ENCODE data around the gene TMEM109. TPM values are rescaled to one million over a fixed set of nuclear protein-coding genes. Genes with fewer than 3 reads are reported as not detected.

TMEM109 gene
- total RNA-seq, 4 donors from 2014 or later: 61.9 to 105 (median 96.0) TPM

- Histone ChIP-seq H3K27me3 (no peaks in the 10 kb centered on the region), H3K27ac (no peak overlapping the region), H3K9me3 (no peaks in the 10 kb centered on the region), H3K4me3 (replicated peaks in 1 of 3) (no peak overlapping the region), H3K4me1 (no peaks in the 10 kb centered on the region), H3K36me3 (peaks cover 75 to 87% of the 10 kb centered on the region in 2 donors)
- DNase-seq: no peak
- TF ChIP-seq POLR2A (IDR thresholded peaks at IDR 0.05): no peak
- TF ChIP-seq, protein P1, sequence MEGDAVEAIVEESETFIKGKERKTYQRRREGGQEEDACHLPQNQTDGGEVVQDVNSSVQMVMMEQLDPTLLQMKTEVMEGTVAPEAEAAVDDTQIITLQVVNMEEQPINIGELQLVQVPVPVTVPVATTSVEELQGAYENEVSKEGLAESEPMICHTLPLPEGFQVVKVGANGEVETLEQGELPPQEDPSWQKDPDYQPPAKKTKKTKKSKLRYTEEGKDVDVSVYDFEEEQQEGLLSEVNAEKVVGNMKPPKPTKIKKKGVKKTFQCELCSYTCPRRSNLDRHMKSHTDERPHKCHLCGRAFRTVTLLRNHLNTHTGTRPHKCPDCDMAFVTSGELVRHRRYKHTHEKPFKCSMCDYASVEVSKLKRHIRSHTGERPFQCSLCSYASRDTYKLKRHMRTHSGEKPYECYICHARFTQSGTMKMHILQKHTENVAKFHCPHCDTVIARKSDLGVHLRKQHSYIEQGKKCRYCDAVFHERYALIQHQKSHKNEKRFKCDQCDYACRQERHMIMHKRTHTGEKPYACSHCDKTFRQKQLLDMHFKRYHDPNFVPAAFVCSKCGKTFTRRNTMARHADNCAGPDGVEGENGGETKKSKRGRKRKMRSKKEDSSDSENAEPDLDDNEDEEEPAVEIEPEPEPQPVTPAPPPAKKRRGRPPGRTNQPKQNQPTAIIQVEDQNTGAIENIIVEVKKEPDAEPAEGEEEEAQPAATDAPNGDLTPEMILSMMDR (IDR thresholded peaks at IDR 0.05): no peak
- intact Hi-C loops (cut with DNase I): loop anchor here (5.0 kb wide), 1 partner anchor 70 kb away; no protein-coding TSS in a partner anchor
- WGBS, 2 donors: 90 to 97% methylated on average over 4 of the region's 4 CpGs
These were observed 16.5 kb upstream of the TMEM109 start for GRCh38 chr11:60897496-60897895.

DNA sequence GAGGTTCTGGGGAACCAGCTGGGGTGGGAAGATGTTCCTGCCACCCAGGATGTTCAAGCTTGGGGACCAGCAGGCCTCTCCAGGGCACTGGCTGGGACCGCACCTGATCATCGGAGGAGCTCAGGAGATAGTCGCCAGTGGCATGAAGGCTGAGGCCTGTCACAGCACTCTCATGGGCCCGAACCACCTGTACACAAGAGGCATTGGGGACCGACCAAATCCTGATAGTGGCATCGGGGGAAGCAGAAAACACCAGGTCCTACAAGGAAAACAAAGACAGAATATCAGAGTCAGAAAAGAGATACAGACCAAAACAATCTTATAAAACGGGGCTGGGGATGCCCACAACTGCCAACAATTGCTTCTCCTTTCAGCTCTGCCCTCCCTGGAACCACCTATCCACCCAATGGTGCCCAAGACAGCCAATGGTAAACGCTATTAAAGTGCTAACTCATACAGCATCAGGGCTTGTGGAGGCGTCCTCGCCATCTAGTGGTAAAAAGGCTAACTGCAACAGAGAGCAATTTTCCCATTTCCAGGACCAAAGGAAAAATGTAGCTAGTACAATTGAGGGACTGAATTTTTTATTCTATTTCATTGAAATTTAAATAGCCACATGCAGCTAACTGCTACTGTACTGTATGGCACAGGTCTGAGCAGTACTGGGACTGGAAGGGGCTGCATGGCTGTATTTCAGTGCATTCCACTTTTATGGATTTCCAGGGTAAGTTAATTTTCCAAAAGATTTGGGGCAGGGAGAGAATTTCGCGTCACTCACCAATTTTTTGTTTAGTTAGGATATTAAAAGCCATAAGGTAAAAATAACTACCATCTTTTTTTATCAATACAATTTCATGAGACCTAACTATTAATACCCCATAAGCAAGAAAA lies 14.7 kb upstream of the TMEM109 start:
- Histone ChIP-seq H3K27me3 (no peaks in the 10 kb centered on the region), H3K9me3 (no peaks in the 10 kb centered on the region), H3K27ac (no peak overlapping the region), H3K4me1 (peaks cover 0 to 6% of the 10 kb centered on the region in 2 donors), H3K36me3 (peaks cover 76 to 85% of the 10 kb centered on the region in 2 donors), H3K4me3 (replicated peaks in 1 of 3) (no peak overlapping the region)
- WGBS, 2 donors: 61% methylated on average over 11 to 12 of the region's 12 CpGs
- DNase-seq: peak; percentile 24
- intact Hi-C loops (cut with DNase I): loop anchor here (5.0 kb wide), 1 partner anchor 72 kb away; no protein-coding TSS in a partner anchor
- TF ChIP-seq, protein P1 (IDR thresholded peaks at IDR 0.05): peak; percentile 79 to 94 (median 87)
- TF ChIP-seq POLR2A (IDR thresholded peaks at IDR 0.05): no peak

DNA sequence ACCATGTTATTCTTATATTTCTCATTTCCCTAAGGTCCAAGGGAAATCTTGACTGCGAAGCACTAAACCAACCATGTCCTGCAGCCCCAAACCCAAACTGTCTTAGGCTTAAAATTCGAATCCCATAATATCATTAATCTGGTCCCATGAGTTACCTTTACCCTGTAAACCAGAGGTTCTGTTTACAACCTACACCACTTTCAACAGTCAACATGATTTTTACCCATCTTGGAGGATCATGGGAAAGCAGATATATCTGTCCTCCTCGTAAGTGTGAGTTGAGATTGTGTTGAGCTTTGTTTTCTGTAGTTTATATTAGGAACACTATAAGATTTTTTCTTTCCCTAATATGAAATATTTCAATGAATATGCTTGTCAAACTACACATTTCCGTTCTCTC lies 14.0 kb upstream of the TMEM109 start:
- intact Hi-C loops (cut with DNase I): loop anchor here (5.0 kb wide), 1 partner anchor 73 kb away; no protein-coding TSS in a partner anchor
- Histone ChIP-seq H3K27ac (no peak overlapping the region), H3K36me3 (peaks cover 69 to 79% of the 10 kb centered on the region in 2 donors), H3K9me3 (no peaks in the 10 kb centered on the region), H3K4me3 (replicated peaks in 1 of 3) (no peak overlapping the region), H3K27me3 (no peaks in the 10 kb centered on the region), H3K4me1 (peaks cover 6 to 13% of the 10 kb centered on the region in 2 donors)
- 83 to 87% methylated on average over 4 of the region's 4 CpGs for WGBS, 2 donors
- no peak for DNase-seq
- no peak for TF ChIP-seq POLR2A (IDR thresholded peaks at IDR 0.05)
- TF ChIP-seq, protein P1 (IDR thresholded peaks at IDR 0.05): no peak

GRCh38 chr11:60900673-60901404 lies 13.1 kb upstream of the TMEM109 start:
- peaks cover 61 to 70% of the 10 kb centered on the region in 2 donors for H3K36me3 ChIP-seq
- 85 to 89% methylated on average over 13 of the region's 13 CpGs for WGBS, 2 donors
- intact Hi-C loops (cut with DNase I): no loop called here

More at GRCh38 chr11:60900673-60901404, 13.1 kb upstream of the TMEM109 start:
- no peak for DNase-seq
- Histone ChIP-seq H3K9me3 (no peaks in the 10 kb centered on the region), H3K27me3 (no peaks in the 10 kb centered on the region), H3K27ac (no peak overlapping the region), H3K4me3 (replicated peaks in 1 of 3) (no peak overlapping the region), H3K4me1 (peaks cover 14 to 21% of the 10 kb centered on the region in 2 donors)
- TF ChIP-seq, protein P1 (IDR thresholded peaks at IDR 0.05): no peak
- TF ChIP-seq POLR2A (IDR thresholded peaks at IDR 0.05): no peak

Data from thyroid gland (tissue), 4 donors.